D721Med (cell line): ENCODE results near the gene GRK5.

Experiments
- DNase-seq: peaks from one replicate; pipeline ENCODE4 v3.0.0; 2011; ENCODE audit warnings: low spot score; ENCODE audit not compliant: insufficient read length
- FAIRE-seq: peaks from 2 replicates; lab custom pipeline; 2011; peaks lifted over from hg19 to GRCh38; lab: Jason Lieb, UNC
- CTCF ChIP-seq: IDR thresholded peaks from 2 replicates; pipeline ENCODE4 v1.5.1; 2012; ENCODE audit warnings: mild to moderate bottlenecking, control low read depth; ENCODE audit not compliant: insufficient read depth; ENCODE audit errors: missing control alignments

GRK5 gene

GRCh38 chr10:119481781-119482426, 274.5 kb downstream of the GRK5 start:
- FAIRE-seq (no peak), DNase-seq (no peak)
- no peak for TF ChIP-seq CTCF

GRCh38 chr10:119483001-119483400, 275.6 kb downstream of the GRK5 start:
- DNase-seq (no peak), FAIRE-seq (no peak)
- TF ChIP-seq CTCF = no peak

- TF ChIP-seq CTCF = no peak
- FAIRE-seq (no peak), DNase-seq (no peak)
Observed at GRCh38 chr10:119483839-119484238, 276.5 kb downstream of the GRK5 start.

GRCh38 chr10:119488675-119489074, 281.3 kb downstream of the GRK5 start:
- DNase-seq (no peak), FAIRE-seq (no peak)
- no peak for TF ChIP-seq CTCF

- no peak for TF ChIP-seq CTCF
- FAIRE-seq = no peak
- DNase-seq = no peak
Observed at GRCh38 chr10:119489991-119490326, 282.6 kb downstream of the GRK5 start.

- no peak for TF ChIP-seq CTCF
- FAIRE-seq (no peak), DNase-seq (no peak)
Observed at GRCh38 chr10:119491966-119492757, 284.8 kb downstream of the GRK5 start.

- FAIRE-seq (no peak), DNase-seq (no peak)
- no peak for TF ChIP-seq CTCF
Observed at GRCh38 chr10:119493155-119493554, 285.8 kb downstream of the GRK5 start.
